HG03095 (cell line): Measurements from ENCODE around the gene SLIRP.
A peak's percentile ranks its signal among the peaks of the same experiment; 100 is the strongest.
"Not testable (repeated sequence)": the region's sequence is repeated elsewhere in the genome, so short reads cannot be mapped to it uniquely, and the experiment has no call there.

Experiments used
- ATAC-seq: cut with Tn5 transposase; IDR thresholded peaks from one replicate; pipeline ENCODE4 v1.9.1; 2021; ENCODE audit warnings: moderate library complexity; ENCODE audit not compliant: unreplicated experiment

Gene SLIRP

GRCh38 chr14:77707724-77708408 lies at the start of gene SLIRP, which contains the start of gene ALKBH1:
TSS of gene SLIRP (plus strand) at chr14:77708103. CDS start at chr14:77708112, 9 bp downstream.
TSS of gene ALKBH1 (minus strand) at chr14:77708023. CDS start at chr14:77708004, 19 bp downstream.
- peak; percentile 99 for ATAC-seq

GRCh38 chr14:77659831-77660230 lies 48.1 kb upstream of the SLIRP start:
- ATAC-seq = no peak

DNA sequence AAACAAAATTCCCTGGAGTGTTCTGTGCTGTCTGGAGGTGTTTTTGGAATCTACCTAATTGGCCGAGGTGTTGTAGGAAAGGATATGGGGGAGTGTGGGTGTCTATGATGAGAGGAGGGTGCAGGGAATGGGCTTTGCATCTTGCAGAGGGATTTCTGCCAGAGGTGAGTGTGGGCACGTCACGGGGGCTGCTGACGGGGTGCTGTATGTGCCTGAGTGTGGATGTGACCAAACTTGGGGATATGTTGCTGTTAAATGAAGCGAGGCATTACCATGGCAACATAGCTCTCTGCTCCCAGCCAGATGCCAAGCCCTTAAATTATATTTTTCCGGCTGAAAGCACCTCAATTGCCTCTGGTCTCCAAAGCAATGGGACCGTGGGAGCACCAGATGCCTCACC lies 47.1 kb upstream of the SLIRP start:
- ATAC-seq = no peak

- not testable (repeated sequence) for ATAC-seq
Observed at GRCh38 chr14:77661562-77661961, 46.3 kb upstream of the SLIRP start.

- ATAC-seq = no peak
Observed at GRCh38 chr14:77663293-77663692, 44.6 kb upstream of the SLIRP start.

- ATAC-seq = no peak
Observed at GRCh38 chr14:77667331-77667730, 40.6 kb upstream of the SLIRP start.

DNA sequence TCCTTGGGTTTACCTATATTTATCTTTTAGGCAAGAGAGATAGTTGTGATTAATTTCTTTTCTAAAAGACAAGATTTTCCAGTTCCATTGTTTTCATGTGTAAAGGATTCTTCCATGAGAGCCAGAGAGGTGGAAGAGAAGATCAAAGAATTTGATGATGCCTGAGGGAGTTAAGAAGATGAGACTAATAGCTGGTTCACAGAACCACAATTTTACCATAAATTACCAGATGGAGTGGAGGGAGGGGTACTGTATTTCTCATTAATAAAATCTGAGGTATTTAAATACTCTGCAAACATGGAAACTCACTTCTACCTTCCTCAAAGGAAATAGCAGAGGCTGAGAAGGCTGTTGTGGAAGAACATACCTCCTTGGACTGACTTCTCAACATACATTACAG lies 34.7 kb upstream of the SLIRP start:
- no peak for ATAC-seq

GRCh38 chr14:77674931-77675330 lies 33.0 kb upstream of the SLIRP start:
- no peak for ATAC-seq

DNA sequence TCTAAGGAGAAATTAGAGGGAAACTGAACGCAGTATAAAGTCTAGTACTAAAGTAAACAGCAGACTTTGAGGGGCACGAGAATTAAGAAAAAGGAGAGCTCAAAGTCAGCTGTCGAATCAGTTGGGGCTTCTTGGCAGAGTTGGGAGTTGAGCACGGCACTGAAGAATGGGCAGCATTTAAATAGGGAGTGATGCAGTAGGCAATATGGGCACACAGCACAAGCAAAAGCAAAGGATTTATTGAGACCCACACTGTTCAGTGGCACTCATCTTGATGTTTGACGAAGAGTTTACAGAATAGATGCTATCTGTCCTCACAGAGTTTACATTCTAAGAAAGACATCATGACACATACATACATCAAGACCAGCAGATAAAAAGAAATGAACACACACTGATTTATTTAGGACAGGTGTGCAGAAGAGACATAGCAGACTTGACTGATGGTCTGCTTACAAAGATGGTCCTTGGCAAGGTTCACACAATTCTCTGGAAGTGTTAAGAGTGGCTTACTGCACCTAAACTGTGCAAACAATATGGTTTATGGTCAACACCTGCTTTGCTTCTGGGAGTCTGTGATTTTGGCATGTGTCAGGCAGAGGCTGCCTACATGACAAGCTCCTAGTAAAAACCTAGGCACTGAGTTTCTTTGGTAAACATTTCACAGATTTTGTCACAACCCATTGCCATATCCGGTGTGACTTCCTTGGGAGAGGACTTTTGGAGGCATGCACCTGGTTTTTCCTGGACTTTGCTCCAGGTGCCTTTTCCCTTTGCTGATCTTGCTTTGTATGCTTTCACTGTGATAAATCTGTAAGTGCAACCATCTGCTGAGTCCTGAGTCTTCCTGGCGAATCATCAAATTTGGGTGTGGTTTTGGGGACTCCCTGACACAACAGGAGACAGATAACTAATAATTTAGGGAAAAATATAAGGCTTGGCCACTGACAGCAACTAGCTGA lies 26.4 kb upstream of the SLIRP start:
- no peak for ATAC-seq

DNA sequence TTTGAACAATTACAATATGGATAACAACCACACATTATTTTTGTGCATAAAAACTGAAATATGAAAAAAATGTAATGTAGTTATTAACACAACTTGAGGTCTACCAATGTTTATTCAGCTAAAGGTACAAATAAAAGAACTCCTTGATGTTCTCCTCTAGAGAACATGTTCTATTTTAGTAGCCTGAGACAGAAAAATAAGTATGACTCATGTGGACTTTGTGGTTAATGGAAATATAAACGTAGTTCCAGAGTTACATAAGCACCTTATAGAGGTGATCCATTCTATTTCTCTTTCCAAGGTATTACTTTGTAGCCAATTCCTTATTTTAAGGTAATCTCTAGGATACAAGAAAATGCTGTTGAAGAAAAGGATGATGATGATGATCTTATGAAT lies 25.7 kb upstream of the SLIRP start:
- ATAC-seq = no peak

DNA sequence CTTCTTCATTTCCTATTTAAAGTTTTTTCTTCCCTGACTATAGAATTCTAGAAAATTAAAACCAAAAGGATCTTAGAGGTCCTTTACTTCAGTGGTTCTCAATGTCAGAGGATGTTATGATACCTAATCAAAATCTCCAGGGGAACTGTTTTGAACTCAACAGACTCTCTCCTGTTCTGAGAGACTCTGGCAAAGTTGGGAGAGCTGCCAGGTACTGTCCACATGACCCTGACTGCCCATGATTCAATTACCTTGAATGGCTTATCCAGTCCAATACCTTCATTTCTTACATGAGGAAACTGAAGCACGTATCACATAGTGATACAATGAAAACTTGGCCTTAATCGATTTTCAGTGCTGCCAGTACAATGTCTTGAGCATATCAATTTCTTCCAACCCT lies 16.6 kb upstream of the SLIRP start:
- no peak for ATAC-seq

GRCh38 chr14:77707355-77707723 lies 564 bp upstream of the SLIRP start:
- peak; percentile 13 for ATAC-seq

- ATAC-seq = no peak
Observed at GRCh38 chr14:77708749-77709148, 846 bp downstream of the SLIRP start.

GRCh38 chr14:77709412-77709811 lies 1.5 kb downstream of the SLIRP start:
- ATAC-seq = no peak

- ATAC-seq = no peak
Observed at GRCh38 chr14:77710364-77710763, 2.5 kb downstream of the SLIRP start.

DNA sequence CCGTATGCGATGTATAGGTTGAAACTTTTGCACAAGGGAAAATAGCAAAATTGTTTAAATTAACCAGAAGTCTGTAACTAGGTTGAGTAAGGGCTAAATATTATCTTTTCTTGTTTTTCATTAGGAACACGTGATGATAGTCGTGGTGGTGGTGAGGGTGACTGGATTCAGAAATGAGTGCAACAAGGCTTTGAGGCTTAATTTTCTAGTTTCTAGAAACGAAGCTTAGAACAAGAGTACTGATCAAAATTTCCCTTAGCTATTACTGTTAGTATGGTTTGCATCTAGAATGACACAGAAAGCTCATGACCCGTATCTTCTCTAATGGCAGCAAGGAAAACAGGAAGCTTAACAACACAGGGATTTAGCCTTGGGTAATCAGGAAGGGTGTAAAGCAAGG lies 7.0 kb downstream of the SLIRP start:
- no peak for ATAC-seq

DNA sequence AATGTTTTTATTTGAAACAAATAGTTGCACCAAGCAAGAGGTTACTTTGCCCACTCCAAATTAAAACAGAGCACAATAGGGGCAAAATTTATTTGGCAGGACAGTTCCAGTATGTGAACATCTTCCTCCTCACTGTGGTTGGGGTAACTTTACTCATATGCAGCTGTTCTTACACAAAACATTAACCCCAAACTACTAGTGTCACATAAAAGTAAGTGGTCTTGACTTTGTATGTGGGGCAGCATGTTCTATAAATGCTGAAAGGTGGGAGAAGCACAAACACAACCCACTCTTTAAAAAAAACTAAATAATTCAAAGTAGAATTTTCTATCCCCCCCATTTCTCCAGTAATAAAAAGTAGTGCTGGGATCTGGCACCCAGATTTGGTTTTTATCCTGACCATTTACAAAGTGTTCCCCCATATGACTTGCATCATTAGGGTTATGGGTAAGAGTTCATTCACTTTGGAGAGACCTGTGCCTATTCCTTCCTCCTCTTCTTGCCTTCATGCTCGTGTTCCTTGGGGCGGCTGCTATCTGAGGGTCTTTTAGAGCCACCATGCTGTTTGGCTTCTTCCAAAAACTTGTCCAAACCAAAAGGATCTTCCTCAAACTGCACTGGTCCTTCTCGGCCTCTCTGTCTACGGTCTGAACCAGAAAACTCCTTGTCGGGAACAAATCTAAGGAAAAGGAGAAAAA lies 9.9 kb downstream of the SLIRP start:
- ATAC-seq = no peak

- ATAC-seq = no peak
Observed at GRCh38 chr14:77721437-77721836, 13.5 kb downstream of the SLIRP start.

- ATAC-seq = no peak
Observed at GRCh38 chr14:77722301-77722700, 14.4 kb downstream of the SLIRP start.

- ATAC-seq = no peak
Observed at GRCh38 chr14:77730976-77731497, 23.1 kb downstream of the SLIRP start.

DNA sequence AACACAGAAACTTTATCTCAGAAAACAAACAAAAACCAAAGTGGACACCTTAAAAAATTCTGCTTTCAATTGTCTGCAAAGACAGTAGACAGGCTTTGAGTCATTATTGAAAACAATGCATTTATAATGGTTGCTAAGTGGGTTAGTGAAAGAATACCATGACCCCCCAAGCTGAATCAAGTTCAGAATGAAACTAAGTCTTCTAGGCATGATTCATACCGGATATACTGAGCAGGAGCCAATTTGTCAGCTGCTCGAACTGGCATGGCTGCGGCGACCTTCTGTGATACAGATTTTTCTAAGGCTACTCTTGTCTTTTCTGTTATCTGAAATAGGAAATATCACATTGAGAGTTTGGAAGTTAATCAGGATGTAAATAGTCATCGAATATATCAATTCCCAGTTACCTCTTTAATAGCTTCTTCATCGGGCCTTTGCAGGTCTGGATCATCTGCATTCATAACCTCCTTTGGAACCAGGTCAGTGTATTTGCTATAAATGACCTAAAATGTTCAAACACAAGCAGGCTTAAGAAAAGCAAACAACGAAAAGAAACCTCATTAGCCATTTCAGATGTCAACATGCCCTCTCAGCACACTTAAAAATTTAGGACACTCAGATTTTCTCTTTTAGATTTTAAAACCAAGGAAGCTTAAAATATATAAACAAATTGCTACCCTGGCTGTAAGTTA lies 30.8 kb downstream of the SLIRP start:
- ATAC-seq = no peak
